H1 (cell line): ENCODE measurements around the gene EFHC1. TPM values are rescaled to one million over a fixed set of nuclear protein-coding genes. Genes with fewer than 3 reads are reported as not detected.

Source experiments
- CTCF ChIA-PET: fragments of 300-600 bp; sonication (Branson Sonifier 250); formaldehyde crosslinking; loops from one replicate; lab custom pipeline; 2021; ENCODE audit not compliant: partially characterized antibody; lab: Charles Lee
- POLR2A ChIA-PET: fragments of 300-600 bp; sonication (Branson Sonifier 250); formaldehyde crosslinking; loops from one replicate; lab custom pipeline; 2021; ENCODE audit warnings: inconsistent platforms; ENCODE audit not compliant: partially characterized antibody; lab: Charles Lee
- DNase-seq, 2 experiments: peaks; one replicate each; pipeline versions ENCODE4 v3.0.0 to v3.0.0-alpha.2; 2010 to 2022; ENCODE audit warnings: low spot score in 2 of 2, low read depth in 1 of 2, mixed read lengths in 1 of 2
- FAIRE-seq: peaks from 2 replicates; lab custom pipeline; 2011; peaks lifted over from hg19 to GRCh38; lab: Jason Lieb, UNC
- H2AFZ ChIP-seq: 2 replicates; pipeline ENCODE4 v1.8.1; 2012; ENCODE audit warnings: low read length, inconsistent platforms
- H2AK5ac ChIP-seq: 2 replicates; pipeline ENCODE4 v1.6.1; 2013; ENCODE audit warnings: low read depth, low read length
- H2BK120ac ChIP-seq: replicated peaks from 2 replicates; pipeline ENCODE3; 2013; ENCODE audit warnings: low read depth, low read length, inconsistent platforms
- H2BK12ac ChIP-seq: 2 replicates; pipeline ENCODE4 v1.6.1; 2013; ENCODE audit warnings: low read depth, low read length
- H2BK15ac ChIP-seq: 2 replicates; pipeline ENCODE4 v1.6.1; 2013; ENCODE audit warnings: low read length
- H2BK20ac ChIP-seq: 2 replicates; pipeline ENCODE4 v1.6.1; 2013; ENCODE audit warnings: low read length
- H2BK5ac ChIP-seq: 2 replicates; pipeline ENCODE4 v1.6.1; 2013; ENCODE audit warnings: low read depth, low read length
- H3K14ac ChIP-seq: 2 replicates; pipeline ENCODE4 v1.6.1; 2013; ENCODE audit warnings: inconsistent platforms; ENCODE audit not compliant: insufficient read length
- H3K18ac ChIP-seq: 2 replicates; pipeline ENCODE4 v1.6.1; 2013; ENCODE audit warnings: low read length; ENCODE audit errors: extremely low read depth
- H3K23ac ChIP-seq: 2 replicates; pipeline ENCODE4 v1.6.1; 2013; ENCODE audit warnings: inconsistent platforms; ENCODE audit not compliant: insufficient read length
- H3K23me2 ChIP-seq: 2 replicates; pipeline ENCODE4 v1.6.1; 2013; ENCODE audit warnings: low read depth, low read length
- H3K27ac ChIP-seq: 2 replicates; pipeline ENCODE4 v1.6.1; 2011; ENCODE audit warnings: low read depth, low read length, inconsistent platforms
- H3K27me3 ChIP-seq, 4 experiments: replicated peaks in 1 of 4; 1 replicate in 1 of 4; 2 replicates in 3 of 4; pipeline versions ENCODE4 v1.6.1 to v1.8.1; 2011 to 2013; ENCODE audit warnings: low read length in 3 of 4, mild to moderate bottlenecking in 3 of 4, inconsistent platforms in 2 of 4, mixed read lengths in 2 of 4, moderate library complexity in 1 of 4; ENCODE audit not compliant: control insufficient read depth in 3 of 4, insufficient read depth in 3 of 4; ENCODE audit errors: extremely low read depth in 1 of 4
- H3K36me3 ChIP-seq, 4 experiments: 2 replicates each; pipeline versions ENCODE4 v1.6.1 to v1.8.1; 2011 to 2013; ENCODE audit warnings: mild to moderate bottlenecking in 4 of 4, low read length in 3 of 4, moderate library complexity in 2 of 4, control low read depth in 1 of 4, inconsistent platforms in 1 of 4; ENCODE audit not compliant: insufficient read depth in 4 of 4, control insufficient read depth in 2 of 4
- H3K4ac ChIP-seq: replicated peaks from 2 replicates; pipeline ENCODE3; 2013; ENCODE audit warnings: low read length, low read depth, mixed read lengths, inconsistent platforms; ENCODE audit not compliant: insufficient read length
- H3K4me1 ChIP-seq, 4 experiments: replicated peaks in 1 of 4; 1 replicate in 1 of 4; 2 replicates in 3 of 4; pipeline versions ENCODE4 v1.6.1 to v1.8.1; 2011 to 2013; ENCODE audit warnings: low read length in 3 of 4, inconsistent platforms in 2 of 4, mixed read lengths in 1 of 4; ENCODE audit not compliant: insufficient read depth in 4 of 4, control insufficient read depth in 3 of 4
- H3K4me2 ChIP-seq, 2 experiments: 2 replicates each; pipeline versions ENCODE4 v1.6.1 to v1.8.1; 2011 to 2013; ENCODE audit warnings: low read depth in 2 of 2, low read length in 2 of 2, control low read depth in 1 of 2, inconsistent platforms in 1 of 2, mild to moderate bottlenecking in 1 of 2; ENCODE audit not compliant: insufficient read depth in 1 of 2
- H3K4me3 ChIP-seq, 4 experiments: fragments of 200-600, 300-600 bp in 1 of 4; sonication (generic), shearing (Covaris generic), sonication (Bioruptor Twin) in 1 of 4; 2 replicates each; pipeline versions ENCODE4 v1.5.1 to v1.8.1; 2011 to 2016; ENCODE audit warnings: low read length in 4 of 4, low read depth in 3 of 4, control low read depth in 2 of 4, inconsistent platforms in 2 of 4, mild to moderate bottlenecking in 2 of 4, mixed read lengths in 1 of 4, moderate library complexity in 1 of 4; ENCODE audit not compliant: insufficient read depth in 2 of 4; ENCODE audit errors: extremely low read depth in 1 of 4
- H3K56ac ChIP-seq: replicated peaks from 2 replicates; pipeline ENCODE3; 2013; ENCODE audit warnings: low read depth, mild to moderate bottlenecking, mixed read lengths, low read length, inconsistent platforms; ENCODE audit not compliant: insufficient read length
- H3K79me1 ChIP-seq: 2 replicates; pipeline ENCODE4 v1.6.1; 2013; ENCODE audit warnings: low read depth, low read length, control low read depth
- H3K79me2 ChIP-seq, 2 experiments: 2 replicates each; pipeline versions ENCODE4 v1.6.1 to v1.8.1; 2012 to 2013; ENCODE audit warnings: low read length in 2 of 2, mild to moderate bottlenecking in 2 of 2, inconsistent platforms in 1 of 2; ENCODE audit not compliant: insufficient read depth in 2 of 2, control insufficient read depth in 1 of 2
- H3K9ac ChIP-seq, 4 experiments: replicated peaks in 1 of 4; 1 replicate in 1 of 4; 2 replicates in 3 of 4; pipeline versions ENCODE4 v1.6.1 to v1.8.1; 2011 to 2013; ENCODE audit warnings: low read depth in 3 of 4, low read length in 3 of 4, control low read depth in 2 of 4, mild to moderate bottlenecking in 2 of 4, moderate library complexity in 2 of 4, inconsistent platforms in 1 of 4; ENCODE audit errors: extremely low read depth in 1 of 4
- H3K9me3 ChIP-seq, 2 experiments: 2 replicates each; pipeline versions ENCODE4 v1.6.1 to v1.8.1; 2012 to 2013; ENCODE audit warnings: mild to moderate bottlenecking in 2 of 2, moderate library complexity in 2 of 2, control low read depth in 1 of 2, inconsistent platforms in 1 of 2, low read depth in 1 of 2, low read length in 1 of 2, mixed read lengths in 1 of 2; ENCODE audit not compliant: insufficient read depth in 2 of 2
- H4K20me1 ChIP-seq, 2 experiments: replicated peaks in 1 of 2; 2 replicates each; pipeline versions ENCODE3 to v1.8.1; 2011 to 2013; ENCODE audit warnings: inconsistent platforms in 2 of 2, low read length in 2 of 2, mild to moderate bottlenecking in 1 of 2; ENCODE audit not compliant: insufficient read depth in 2 of 2, control insufficient read depth in 1 of 2
- H4K5ac ChIP-seq: 2 replicates; pipeline ENCODE4 v1.6.1; 2013; ENCODE audit warnings: low read length, low read depth, mixed read lengths, inconsistent platforms; ENCODE audit not compliant: insufficient read length
- H4K8ac ChIP-seq: 2 replicates; pipeline ENCODE4 v1.8.0; 2013; ENCODE audit warnings: mild to moderate bottlenecking, moderate library complexity, low read length, inconsistent platforms; ENCODE audit not compliant: insufficient read depth; ENCODE audit errors: extremely low read depth
- H4K91ac ChIP-seq: replicated peaks from 2 replicates; pipeline ENCODE3; 2013; ENCODE audit warnings: low read length, mixed read lengths, inconsistent platforms; ENCODE audit not compliant: insufficient read length
- CREB1 ChIP-seq: IDR thresholded peaks from 2 replicates; pipeline ENCODE4 v1.6.1; 2012; ENCODE audit warnings: inconsistent platforms
- EZH2 ChIP-seq: fragments of 200-600 bp; sonication (generic); IDR thresholded peaks from 2 replicates; pipeline ENCODE4 v1.7.1; 2012; ENCODE audit warnings: low read depth, mild to moderate bottlenecking, moderate library complexity, low read length, inconsistent platforms; ENCODE audit not compliant: severe bottlenecking
- GTF2F1 ChIP-seq: IDR thresholded peaks from 2 replicates; pipeline ENCODE4 v1.6.1; 2012; ENCODE audit warnings: low read depth, low read length, improper control_type of control experiment, borderline replicate concordance
- HDAC6 ChIP-seq: IDR thresholded peaks from one replicate; pipeline ENCODE4 v1.7.1; 2012; ENCODE audit warnings: low read depth, mild to moderate bottlenecking, inconsistent platforms, low read length, moderate library complexity
- SIN3A ChIP-seq, 2 experiments: IDR thresholded peaks in 1 of 2; conservative IDR thresholded peaks in 1 of 2; 2 replicates each; pipeline ENCODE4 v1.6.1; 2011 to 2012; ENCODE audit warnings: low read length in 2 of 2, improper control_type of control experiment in 1 of 2, low read depth in 1 of 2, mild to moderate bottlenecking in 1 of 2
- TEAD4 ChIP-seq: IDR thresholded peaks from 2 replicates; pipeline ENCODE4 v1.6.1; 2012; ENCODE audit warnings: low read depth, low read length, inconsistent platforms, mixed read lengths
- USF2 ChIP-seq: IDR thresholded peaks from 2 replicates; pipeline ENCODE4 v1.6.1; 2011; ENCODE audit warnings: low read length, improper control_type of control experiment
- ZNF274 ChIP-seq: IDR thresholded peaks from 2 replicates; pipeline ENCODE4 v1.7.0; 2012; ENCODE audit warnings: low read length, borderline replicate concordance; ENCODE audit errors: extremely low read depth
- WGBS, 2 experiments: shearing (Covaris generic) in 1 of 2; methylation state at CpG; one replicate each; pipeline versions ENCODE4 v1.1.6 to v1.1.7; 2013 to 2015; ENCODE audit warnings: low lambda C conversion rate in 2 of 2, mixed read lengths in 2 of 2, inconsistent platforms in 1 of 2, low coverage in 1 of 2, missing lambda C conversion rate in 1 of 2; ENCODE audit not compliant: insufficient replicate concordance in 2 of 2, insufficient coverage in 1 of 2, insufficient read length in 1 of 2; ENCODE audit errors: extremely low coverage in 1 of 2, missing lambda C conversion rate in 1 of 2; 5-methylcytosine and 5-hydroxymethylcytosine counted together
- polyA plus RNA-seq, 7 experiments: library from polyadenylated mRNA; depleted of rRNA in 3 of 7; stranded (reverse) in 5 of 7; unstranded in 2 of 7; fragments of >200 nt in 5 of 7; fragments of 200-250 nt in 2 of 7; gene quantifications; 1 replicate in 5 of 7; 2 replicates in 1 of 7; 4 replicates in 1 of 7; pipeline versions ENCODE4 v1.2.1 to v1.2.3, GENCODE V29; 2011 to 2013; ENCODE audit warnings: missing spikeins in 2 of 7, mixed read lengths in 2 of 7
- total RNA-seq: library from RNA; stranded (reverse); fragmentation: NEBNext Ultra II Directional; extraction: Animal tissue kit (Norgen Biotek cat#: 25700); gene quantifications from 2 replicates; pipeline ENCODE4 v1.2.1, GENCODE V29; 2021
- TF ChIP-seq, protein P1 (sequence below): IDR thresholded peaks from 2 replicates; pipeline ENCODE4 v1.6.1; 2012; ENCODE audit warnings: inconsistent platforms
- TF ChIP-seq, protein P2 (sequence below): IDR thresholded peaks from 2 replicates; pipeline ENCODE4 v1.6.1; 2012; ENCODE audit warnings: low read length, inconsistent platforms

Gene EFHC1
- total and polyA plus RNA-seq, 2 of the 8 experiments (the other 6 are each of a cell fraction or from before 2014, with no cell fraction given) = 10.5 to 16.4 TPM

- ChIA-PET CTCF (interaction anchor here (0.6 to 2.0 kb wide), 3 partner anchors 19 to 1088 kb away, joined by 3 to 7 read pairs (median 3); no protein-coding TSS in a partner anchor), POLR2A (no interaction called here)
- 79% methylated on average over 4 of the region's 4 CpGs; no CpG with 5 or more reads in 1 of the 2 experiments for whole genome bisulfite sequencing, 2 experiments
- Histone ChIP-seq H2BK5ac (no peak overlapping the region), H2BK20ac (no peak overlapping the region), H3K23me2 (no peaks in the 10 kb centered on the region), H2BK12ac (no peak overlapping the region), H3K18ac (no peak overlapping the region), H3K4me3 (no peak overlapping the region), H2BK15ac (no peak overlapping the region), H3K36me3 (no peaks in the 10 kb centered on the region), H3K4ac (no peak overlapping the region), H2AK5ac (no peak overlapping the region), H3K23ac (no peak overlapping the region), H3K9me3 (no peaks in the 10 kb centered on the region), H3K9ac (no peak overlapping the region), H3K4me2 (no peak overlapping the region), H3K79me2 (no peaks in the 10 kb centered on the region), H4K91ac (no peak overlapping the region), H3K79me1 (no peaks in the 10 kb centered on the region), H3K4me1 (no peaks in the 10 kb centered on the region), H3K27me3 (no peaks in the 10 kb centered on the region), H4K5ac (no peak overlapping the region), H4K8ac (no peak overlapping the region), H2AFZ (no peak overlapping the region), H3K27ac (no peak overlapping the region), H4K20me1 (no peaks in the 10 kb centered on the region), H3K56ac (no peak overlapping the region), H3K14ac (no peak overlapping the region), H2BK120ac (no peak overlapping the region)
- no peak for DNase-seq
- no peak for FAIRE-seq
- TF ChIP-seq TEAD4 (no peak), HDAC6 (no peak), GTF2F1 (no peak), EZH2 (no peak), USF2 (no peak), ZNF274 (no peak), CREB1 (no peak), SIN3A (conservative IDR thresholded peaks at IDR 0.05 in 1 of 2, IDR thresholded peaks at IDR 0.05 in 1 of 2; ENCODE audit: low read depth in 1 of 2, low read length in 2 of 2) (no peak)
- TF ChIP-seq, protein P1, sequence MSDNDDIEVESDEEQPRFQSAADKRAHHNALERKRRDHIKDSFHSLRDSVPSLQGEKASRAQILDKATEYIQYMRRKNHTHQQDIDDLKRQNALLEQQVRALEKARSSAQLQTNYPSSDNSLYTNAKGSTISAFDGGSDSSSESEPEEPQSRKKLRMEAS = no peak
- TF ChIP-seq, protein P2, sequence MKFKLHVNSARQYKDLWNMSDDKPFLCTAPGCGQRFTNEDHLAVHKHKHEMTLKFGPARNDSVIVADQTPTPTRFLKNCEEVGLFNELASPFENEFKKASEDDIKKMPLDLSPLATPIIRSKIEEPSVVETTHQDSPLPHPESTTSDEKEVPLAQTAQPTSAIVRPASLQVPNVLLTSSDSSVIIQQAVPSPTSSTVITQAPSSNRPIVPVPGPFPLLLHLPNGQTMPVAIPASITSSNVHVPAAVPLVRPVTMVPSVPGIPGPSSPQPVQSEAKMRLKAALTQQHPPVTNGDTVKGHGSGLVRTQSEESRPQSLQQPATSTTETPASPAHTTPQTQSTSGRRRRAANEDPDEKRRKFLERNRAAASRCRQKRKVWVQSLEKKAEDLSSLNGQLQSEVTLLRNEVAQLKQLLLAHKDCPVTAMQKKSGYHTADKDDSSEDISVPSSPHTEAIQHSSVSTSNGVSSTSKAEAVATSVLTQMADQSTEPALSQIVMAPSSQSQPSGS = no peak
These were observed 38.9 kb upstream of the EFHC1 start for GRCh38 chr6:52381249-52381648.
